C4-2B (cell line): ENCODE results near the gene ACCSL.

Experiments
- H3K27ac ChIP-seq: fragments of 450-650 bp; 2 replicates; pipeline ENCODE4 v1.5.1; 2017
- ZFX ChIP-seq: fragments of 450-650 bp; IDR thresholded peaks from 2 replicates; pipeline ENCODE4 v1.6.1; 2017
- TF ChIP-seq, protein P1 (sequence below): fragments of 450-650 bp; conservative IDR thresholded peaks from 2 replicates; pipeline ENCODE4 v1.5.1; 2017; ENCODE audit warnings: mild to moderate bottlenecking

ACCSL gene

DNA sequence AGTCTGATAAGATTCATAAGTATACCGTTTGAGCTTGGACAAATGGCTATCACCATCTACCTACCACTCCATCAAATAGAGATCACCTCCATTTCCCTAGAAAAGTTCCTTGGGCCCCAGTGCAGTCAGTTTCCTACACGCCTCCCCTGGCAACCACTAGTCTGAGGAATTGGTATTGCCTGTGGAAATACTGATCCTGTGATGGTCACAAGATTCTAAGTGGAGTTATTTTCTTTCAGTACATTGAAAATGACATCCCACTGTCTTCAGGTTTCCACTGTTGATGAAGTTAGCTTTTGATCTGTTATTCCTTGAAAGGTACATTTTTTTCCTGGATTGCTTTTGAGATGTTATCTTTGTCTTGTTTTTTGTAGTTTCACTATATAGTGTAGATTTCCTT, 4.6 kb upstream of the ACCSL start:
- no peak overlapping the region for H3K27ac ChIP-seq
- TF ChIP-seq, protein P1, sequence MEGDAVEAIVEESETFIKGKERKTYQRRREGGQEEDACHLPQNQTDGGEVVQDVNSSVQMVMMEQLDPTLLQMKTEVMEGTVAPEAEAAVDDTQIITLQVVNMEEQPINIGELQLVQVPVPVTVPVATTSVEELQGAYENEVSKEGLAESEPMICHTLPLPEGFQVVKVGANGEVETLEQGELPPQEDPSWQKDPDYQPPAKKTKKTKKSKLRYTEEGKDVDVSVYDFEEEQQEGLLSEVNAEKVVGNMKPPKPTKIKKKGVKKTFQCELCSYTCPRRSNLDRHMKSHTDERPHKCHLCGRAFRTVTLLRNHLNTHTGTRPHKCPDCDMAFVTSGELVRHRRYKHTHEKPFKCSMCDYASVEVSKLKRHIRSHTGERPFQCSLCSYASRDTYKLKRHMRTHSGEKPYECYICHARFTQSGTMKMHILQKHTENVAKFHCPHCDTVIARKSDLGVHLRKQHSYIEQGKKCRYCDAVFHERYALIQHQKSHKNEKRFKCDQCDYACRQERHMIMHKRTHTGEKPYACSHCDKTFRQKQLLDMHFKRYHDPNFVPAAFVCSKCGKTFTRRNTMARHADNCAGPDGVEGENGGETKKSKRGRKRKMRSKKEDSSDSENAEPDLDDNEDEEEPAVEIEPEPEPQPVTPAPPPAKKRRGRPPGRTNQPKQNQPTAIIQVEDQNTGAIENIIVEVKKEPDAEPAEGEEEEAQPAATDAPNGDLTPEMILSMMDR: no peak

- H3K27ac ChIP-seq: no peak overlapping the region
- no peak for TF ChIP-seq ZFX
- TF ChIP-seq, protein P1: no peak
Measured at GRCh38 chr11:44046182-44046581, 1.6 kb upstream of the ACCSL start.

- H3K27ac ChIP-seq: no peak overlapping the region
- TF ChIP-seq ZFX: no peak
- TF ChIP-seq, protein P1: no peak
Measured at GRCh38 chr11:44047298-44047697, 483 bp upstream of the ACCSL start.

GRCh38 chr11:44049832-44050231, 2.1 kb downstream of the ACCSL start:
- no peak overlapping the region for H3K27ac ChIP-seq
- no peak for TF ChIP-seq ZFX
- TF ChIP-seq, protein P1: no peak

DNA sequence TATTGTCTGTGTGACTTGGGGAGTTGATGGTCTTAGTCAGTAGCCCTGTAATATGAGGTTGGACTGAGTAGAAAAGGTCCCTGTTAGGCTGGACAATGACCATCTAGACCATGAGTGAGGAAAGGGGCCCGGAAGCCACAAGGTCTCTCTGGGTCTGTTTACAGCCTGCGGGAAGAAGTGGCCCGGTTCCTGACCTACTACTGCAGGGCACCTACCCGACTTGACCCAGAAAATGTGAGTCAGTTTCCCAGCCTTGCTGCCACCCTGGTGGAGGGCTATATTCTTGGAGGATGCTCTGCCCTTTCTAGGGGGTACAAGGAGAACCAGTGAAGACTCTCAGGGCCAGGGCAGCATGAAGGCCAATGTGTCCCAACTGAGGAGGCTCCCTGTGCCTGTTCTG, 3.4 kb downstream of the ACCSL start:
- TF ChIP-seq ZFX: no peak
- TF ChIP-seq, protein P1: no peak
- H3K27ac ChIP-seq: no peak overlapping the region

GRCh38 chr11:44057340-44057739, 9.6 kb downstream of the ACCSL start:
- no peak for TF ChIP-seq ZFX
- TF ChIP-seq, protein P1: no peak
- H3K27ac ChIP-seq: no peak overlapping the region

DNA sequence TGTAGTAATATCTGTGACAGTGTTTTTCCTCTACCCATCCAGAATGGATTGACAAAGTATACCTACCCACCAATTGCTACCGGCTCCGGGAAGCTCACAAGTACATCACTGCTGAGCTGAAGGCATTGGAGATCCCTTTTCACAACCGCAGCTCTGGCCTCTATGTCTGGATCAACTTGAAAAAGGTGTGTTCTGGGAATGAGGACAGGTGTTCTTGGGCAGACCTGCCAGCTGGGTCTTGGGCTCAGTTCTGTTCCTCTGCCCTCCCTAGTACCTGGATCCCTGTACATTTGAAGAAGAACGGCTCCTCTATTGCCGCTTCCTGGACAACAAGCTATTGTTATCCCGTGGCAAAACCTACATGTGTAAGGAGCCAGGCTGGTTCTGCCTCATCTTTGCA, 10.5 kb downstream of the ACCSL start:
- no peak overlapping the region for H3K27ac ChIP-seq
- TF ChIP-seq, protein P1: no peak
- no peak for TF ChIP-seq ZFX
